DMS53 (cell line): ENCODE data around the gene C1QTNF6.
"Not testable (repeated sequence)": the region's sequence is repeated elsewhere in the genome, so short reads cannot be mapped to it uniquely, and the experiment has no call there.

Experiments
- DNase-seq: peaks from one replicate; lab custom pipeline; 2025; lab: John Stamatoyannopoulos, UW

C1QTNF6 gene

GRCh38 chr22:37206841-37207821 lies 19.1 kb upstream of the C1QTNF6 start:
- no peak for DNase-seq

GRCh38 chr22:37206118-37206840 lies 18.2 kb upstream of the C1QTNF6 start:
- DNase-seq: no peak

GRCh38 chr22:37205046-37205445 lies 17.0 kb upstream of the C1QTNF6 start:
- no peak for DNase-seq

GRCh38 chr22:37204045-37204655 lies 16.1 kb upstream of the C1QTNF6 start:
- DNase-seq: no peak

- no peak for DNase-seq
Observed at GRCh38 chr22:37203354-37204044, 15.5 kb upstream of the C1QTNF6 start.

- DNase-seq: no peak
Observed at GRCh38 chr22:37202716-37203115, 14.7 kb upstream of the C1QTNF6 start.

- DNase-seq: no peak
Observed at GRCh38 chr22:37202001-37202555, 14.0 kb upstream of the C1QTNF6 start.

- not testable (repeated sequence) for DNase-seq
Observed at GRCh38 chr22:37201443-37201820, 13.4 kb upstream of the C1QTNF6 start.

- DNase-seq: peak; percentile 64
Observed at GRCh38 chr22:37199760-37200108, 11.7 kb upstream of the C1QTNF6 start.

GRCh38 chr22:37199103-37199759 lies 11.2 kb upstream of the C1QTNF6 start:
- peak; percentile 91 for DNase-seq

GRCh38 chr22:37198258-37199102 lies 10.4 kb upstream of the C1QTNF6 start:
- peak; percentile 48 for DNase-seq

- peak; percentile 33 for DNase-seq
Observed at GRCh38 chr22:37197451-37198257, 9.6 kb upstream of the C1QTNF6 start.

GRCh38 chr22:37196539-37197450 lies 8.7 kb upstream of the C1QTNF6 start:
- DNase-seq: no peak

GRCh38 chr22:37195921-37196320 lies 7.9 kb upstream of the C1QTNF6 start:
- DNase-seq: no peak

GRCh38 chr22:37194750-37195149 lies 6.7 kb upstream of the C1QTNF6 start:
- DNase-seq: no peak

- no peak for DNase-seq
Observed at GRCh38 chr22:37193629-37194191, 5.7 kb upstream of the C1QTNF6 start.

- DNase-seq: no peak
Observed at GRCh38 chr22:37192741-37193140, 4.7 kb upstream of the C1QTNF6 start.

GRCh38 chr22:37192204-37192603 lies 4.2 kb upstream of the C1QTNF6 start:
- no peak for DNase-seq
